HepG2 (cell line): Measurements from ENCODE around the gene IFITM10. TPM values are rescaled to one million over a fixed set of nuclear protein-coding genes. Genes with fewer than 3 reads are reported as not detected.

ENCODE experiments used
- ATAC-seq: fragments of 200-7000 bp; cut with Tn5 transposase; 3 replicates; pipeline ENCODE4 v1.9.1; 2020; ENCODE audit warnings: mild to moderate bottlenecking, moderate library complexity
- BruUV-seq: library from RNA; stranded (reverse); fragments of 400-500 nt; replicated peaks from 2 replicates; lab custom pipeline; 2021; lab: Mats Ljungman, UMichigan
- CTCF ChIA-PET: fragments of 300-600 bp; formaldehyde crosslinking; extraction: SDS; loops from one replicate; lab custom pipeline; 2021; ENCODE audit warnings: low total read pairs, inconsistent platforms, low intra/inter-chr PET ratio; lab: Yijun Ruan, JAX
- POLR2A ChIA-PET: fragments of 350-600 bp; sonication (Branson Sonifier 250); formaldehyde crosslinking; loops from one replicate; lab custom pipeline; 2020; ENCODE audit warnings: antibody characterized with exemption, inconsistent platforms; lab: Yijun Ruan, JAX
- DNase-seq: peaks from one replicate; pipeline ENCODE4 v3.0.0-alpha.2; 2015; ENCODE audit warnings: low spot score
- FAIRE-seq: peaks from 3 replicates; lab custom pipeline; 2011; peaks lifted over from hg19 to GRCh38; lab: Jason Lieb, UNC
- H2AFZ ChIP-seq: one replicate; pipeline ENCODE4 v1.6.1; 2011; ENCODE audit warnings: low read length, inconsistent platforms
- H3K27ac ChIP-seq: fragments of 300-600 bp; 3 replicates; pipeline ENCODE4 v1.8.0; 2011; ENCODE audit warnings: mixed run types, mild to moderate bottlenecking, mixed read lengths, low read length, inconsistent platforms; ENCODE audit not compliant: insufficient read depth; ENCODE audit errors: extremely low read length
- H3K27me3 ChIP-seq, 2 experiments: fragments of 200-600 bp in 1 of 2; 2 replicates in 1 of 2; 3 replicates in 1 of 2; pipeline versions ENCODE4 v1.6.0 to v1.8.0; 2011; ENCODE audit warnings: low read length in 2 of 2, mild to moderate bottlenecking in 2 of 2, moderate library complexity in 2 of 2, inconsistent platforms in 1 of 2; ENCODE audit not compliant: insufficient read depth in 2 of 2, control insufficient read depth in 1 of 2
- H3K36me3 ChIP-seq, 2 experiments: fragments of 200-600 bp in 1 of 2; replicated peaks in 1 of 2; 2 replicates in 1 of 2; 3 replicates in 1 of 2; pipeline versions ENCODE4 v1.5.1 to v1.8.0; 2011; ENCODE audit warnings: low read length in 2 of 2, inconsistent platforms in 1 of 2; ENCODE audit not compliant: insufficient read depth in 2 of 2, control insufficient read depth in 1 of 2
- H3K4me1 ChIP-seq: 2 replicates; pipeline ENCODE4 v1.5.1; 2012; ENCODE audit warnings: low read length, inconsistent platforms; ENCODE audit not compliant: insufficient read depth
- H3K4me2 ChIP-seq: 2 replicates; pipeline ENCODE4 v1.6.0; 2011; ENCODE audit warnings: low read depth, low read length, inconsistent platforms
- H3K4me3 ChIP-seq, 3 experiments: fragments of 200-600 bp in 1 of 3; sonication (generic), shearing (Covaris generic) in 1 of 3; replicated peaks in 1 of 3; 2 replicates each; pipeline ENCODE4 v1.5.1; 2011 to 2016; ENCODE audit warnings: low read length in 3 of 3, inconsistent platforms in 2 of 3, low read depth in 2 of 3, mild to moderate bottlenecking in 2 of 3, control low read depth in 1 of 3, mixed read lengths in 1 of 3; ENCODE audit not compliant: insufficient read depth in 1 of 3
- H3K79me2 ChIP-seq: one replicate; pipeline ENCODE4 v1.6.1; 2011; ENCODE audit warnings: low read length, inconsistent platforms; ENCODE audit not compliant: insufficient read depth
- H3K9ac ChIP-seq: 2 replicates; pipeline ENCODE4 v1.6.0; 2011; ENCODE audit warnings: mild to moderate bottlenecking, low read depth, low read length, inconsistent platforms; ENCODE audit not compliant: insufficient read depth
- H3K9me3 ChIP-seq: 2 replicates; pipeline ENCODE4 v1.5.1; 2012; ENCODE audit warnings: mild to moderate bottlenecking, low read length
- H4K20me1 ChIP-seq: 2 replicates; pipeline ENCODE4 v1.6.0; 2011; ENCODE audit warnings: inconsistent platforms, mild to moderate bottlenecking, low read length, moderate library complexity; ENCODE audit not compliant: insufficient read depth
- EHMT2 ChIP-seq: fragments of 200-600 bp; sonication (generic); IDR thresholded peaks from 2 replicates; pipeline ENCODE4 v1.7.0; 2017; ENCODE audit warnings: antibody characterized with exemption, low read depth, low read length, borderline replicate concordance
- HNF4A ChIP-seq: sonication (generic); formaldehyde crosslinking; IDR thresholded peaks from 2 replicates; pipeline ENCODE4 v1.4.0; 2020; ENCODE audit warnings: missing genetic modification reagents
- ISX ChIP-seq: sonication (generic); formaldehyde crosslinking; conservative IDR thresholded peaks from 2 replicates; pipeline ENCODE4 v1.5.0; 2020; ENCODE audit warnings: missing genetic modification reagents
- NCOA5 ChIP-seq: sonication (generic); formaldehyde crosslinking; IDR thresholded peaks from 2 replicates; pipeline ENCODE4 v1.4.0; 2020; ENCODE audit warnings: missing genetic modification reagents
- NFYC ChIP-seq: IDR thresholded peaks from 2 replicates; pipeline ENCODE4 v1.6.1; 2016; ENCODE audit warnings: missing genetic modification reagents, missing compliant biosample characterization
- PHF5A ChIP-seq: IDR thresholded peaks from one replicate; pipeline ENCODE4 v1.6.1; 2018; ENCODE audit warnings: low read depth, missing genetic modification reagents; ENCODE audit not compliant: unreplicated experiment
- RXRA ChIP-seq: sonication (generic); formaldehyde crosslinking; IDR thresholded peaks from 2 replicates; pipeline ENCODE4 v1.5.1; 2020; ENCODE audit warnings: missing genetic modification reagents
- SMAD9 ChIP-seq: sonication (generic); formaldehyde crosslinking; IDR thresholded peaks from 2 replicates; pipeline ENCODE4 v1.5.1; 2020; ENCODE audit warnings: mild to moderate bottlenecking, missing genetic modification reagents
- SRSF9 ChIP-seq: fragments of 200-400 bp; formaldehyde crosslinking; IDR thresholded peaks from 2 replicates; pipeline ENCODE4 v1.6.1; 2018; ENCODE audit warnings: borderline replicate concordance, mild to moderate bottlenecking, low read depth, low read length; ENCODE audit not compliant: insufficient read depth, poor library complexity, severe bottlenecking
- TOE1 ChIP-seq: sonication (generic); formaldehyde crosslinking; IDR thresholded peaks from 2 replicates; pipeline ENCODE4 v1.4.0; 2020; ENCODE audit warnings: mild to moderate bottlenecking, missing genetic modification reagents
- U2AF1 ChIP-seq: fragments of 200-400 bp; formaldehyde crosslinking; optimal IDR thresholded peaks from 2 replicates; pipeline ENCODE3; 2017; ENCODE audit warnings: mild to moderate bottlenecking, low read depth, low read length
- ZNF460 ChIP-seq: sonication (generic); formaldehyde crosslinking; IDR thresholded peaks from 2 replicates; pipeline ENCODE4 v1.5.1; 2020; ENCODE audit warnings: missing genetic modification reagents, mild to moderate bottlenecking, borderline replicate concordance
- ZNF614 ChIP-seq: IDR thresholded peaks from 2 replicates; pipeline ENCODE4 v1.6.1; 2018; ENCODE audit warnings: missing biosample characterization, missing genetic modification reagents, inconsistent platforms, borderline replicate concordance
- ZNF678 ChIP-seq: sonication (generic); formaldehyde crosslinking; IDR thresholded peaks from 2 replicates; pipeline ENCODE4 v1.4.0; 2020; ENCODE audit warnings: mild to moderate bottlenecking, missing genetic modification reagents
- WGBS: methylation state at CpG from one replicate; pipeline ENCODE4 v1.1.6; 2017; ENCODE audit warnings: low lambda C conversion rate; 5-methylcytosine and 5-hydroxymethylcytosine counted together
- in situ Hi-C: cut with HindIII; loops from 2 replicates; pipeline ENCODE4 v1.10.0; 2017; ENCODE audit warnings: low pct_unique_long_range_greater_than_20kb; ENCODE audit not compliant: extremely low pct_ligation_motif_present
- intact Hi-C: fragments of 100-400 bp; cut with micrococcal nuclease; formaldehyde crosslinking; loops from one replicate; pipeline ENCODE4 v1.10.0; 2022; ENCODE audit not compliant: unreplicated experiment
- polyA plus RNA-seq, 8 experiments: library from polyadenylated mRNA; depleted of rRNA in 3 of 8; stranded (reverse) in 7 of 8; unstranded in 1 of 8; fragments of >200 nt; fragmentation: Illumina TruSeq in 4 of 8; extraction: Trizol in 4 of 8; gene quantifications; 2 replicates each; pipeline versions ENCODE4 v1.2.1 to v1.2.3, GENCODE V29; 2011 to 2016; ENCODE audit warnings: low read depth in 4 of 8, missing spikeins in 1 of 8, mixed read lengths in 1 of 8; ENCODE audit not compliant: insufficient read depth in 1 of 8
- total RNA-seq, 5 experiments: library from RNA; depleted of rRNA; stranded (reverse); fragments of >200 nt; fragmentation: Illumina TruSeq; extraction: Trizol; gene quantifications; 2 replicates each; pipeline ENCODE4 v1.2.3, GENCODE V29; 2016; ENCODE audit warnings: low read depth in 1 of 5
- TF ChIP-seq, protein P1 (sequence below): sonication (generic); formaldehyde crosslinking; IDR thresholded peaks from 2 replicates; pipeline ENCODE4 v1.5.0; 2020; ENCODE audit warnings: missing genetic modification reagents, mild to moderate bottlenecking, borderline replicate concordance
- TF ChIP-seq, protein P2 (sequence below): sonication (generic); formaldehyde crosslinking; IDR thresholded peaks from 2 replicates; pipeline ENCODE4 v1.5.0; 2020; ENCODE audit warnings: mild to moderate bottlenecking, missing genetic modification reagents, borderline replicate concordance
- TF ChIP-seq, protein P3 (sequence below): IDR thresholded peaks from 2 replicates; pipeline ENCODE4 v1.6.1; 2012; ENCODE audit warnings: low read depth, low read length, improper control_type of control experiment

Gene IFITM10
- total and polyA plus RNA-seq, 2 of the 13 experiments (the other 11 are each of a cell fraction or from before 2014, with no cell fraction given), result 0.09 to 0.13 TPM

DNA sequence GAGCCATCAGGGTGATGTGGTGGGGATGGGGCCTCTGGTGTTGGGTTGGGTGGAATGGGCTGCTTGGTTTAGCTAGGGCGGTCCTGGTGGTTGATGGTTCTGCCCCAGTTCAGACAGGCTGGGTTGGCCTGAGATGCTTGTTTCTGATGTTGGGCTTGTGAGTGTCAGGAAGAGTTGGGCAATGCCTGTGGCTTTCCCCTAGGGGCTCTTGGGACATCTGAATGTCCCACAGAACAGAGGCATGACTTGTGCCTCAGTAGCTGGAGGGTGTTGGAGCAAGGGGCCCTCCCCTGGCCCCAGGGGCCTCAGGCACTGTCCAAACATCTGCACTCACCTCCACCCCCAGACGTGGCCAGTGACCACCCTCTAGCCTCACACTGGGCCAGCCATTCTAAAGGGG lies 27.3 kb upstream of the IFITM10 start (continued):
- TF ChIP-seq SRSF9, result no peak

DNA sequence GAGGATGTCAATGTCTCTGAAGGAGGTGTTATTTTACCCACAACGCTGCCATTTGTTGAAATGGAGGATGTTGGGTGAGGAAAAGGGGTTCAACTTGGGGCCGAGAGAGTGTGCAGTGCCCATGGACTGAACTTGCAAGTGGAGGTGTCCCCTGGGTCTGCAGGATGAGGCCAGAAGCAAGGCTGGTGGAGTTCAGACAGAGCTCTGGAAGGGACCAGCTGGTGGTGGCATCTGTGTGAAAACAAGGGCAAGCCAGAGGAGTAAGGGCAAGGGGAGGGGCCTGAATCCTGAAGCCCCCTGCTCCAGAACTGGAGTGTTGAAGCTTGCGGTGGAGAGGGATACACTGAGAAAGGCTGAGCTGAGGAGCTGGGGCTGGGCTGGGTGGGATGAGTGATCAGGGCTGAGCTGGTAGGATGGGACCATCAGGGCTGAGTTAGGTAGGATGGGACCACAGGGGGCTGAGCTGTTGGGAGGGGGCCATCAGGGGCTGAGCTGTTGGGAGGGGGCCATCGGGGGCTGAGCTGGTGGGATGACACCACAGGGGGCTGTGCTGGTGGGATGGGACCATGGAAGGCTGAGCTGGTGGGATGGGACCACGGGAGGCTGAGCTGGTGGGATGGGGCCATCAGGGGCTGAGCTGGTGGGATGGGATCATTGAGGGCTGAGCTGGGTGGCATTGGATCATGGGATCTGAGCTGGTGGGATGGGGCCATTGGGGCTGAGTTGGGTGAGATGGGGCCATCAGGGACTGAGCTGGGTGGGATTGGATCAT lies 26.7 kb upstream of the IFITM10 start:
- in situ Hi-C loops (no loop called here), intact Hi-C loops (no loop called here)
- Histone ChIP-seq H3K9me3 (no peaks in the 10 kb centered on the region), H4K20me1 (no peaks in the 10 kb centered on the region), H3K9ac (no peak overlapping the region), H3K4me2 (no peak overlapping the region), H3K4me1 (peaks cover 12% of the 10 kb centered on the region), H2AFZ (no peak overlapping the region), H3K36me3 (no peaks in the 10 kb centered on the region), H3K4me3 (no peak overlapping the region), H3K79me2 (no peaks in the 10 kb centered on the region), H3K27ac (no peak overlapping the region), H3K27me3 (peaks cover 7 to 52% of the 10 kb centered on the region in 2 experiments)
- no peak for DNase-seq
- no peak for FAIRE-seq
- 0% methylated on average over 5 of the region's 5 CpGs for WGBS
- no peak for ATAC-seq
- no TSS peak for BruUV-seq
- ChIA-PET CTCF (no interaction called here), POLR2A (no interaction called here)
- TF ChIP-seq, protein P1, sequence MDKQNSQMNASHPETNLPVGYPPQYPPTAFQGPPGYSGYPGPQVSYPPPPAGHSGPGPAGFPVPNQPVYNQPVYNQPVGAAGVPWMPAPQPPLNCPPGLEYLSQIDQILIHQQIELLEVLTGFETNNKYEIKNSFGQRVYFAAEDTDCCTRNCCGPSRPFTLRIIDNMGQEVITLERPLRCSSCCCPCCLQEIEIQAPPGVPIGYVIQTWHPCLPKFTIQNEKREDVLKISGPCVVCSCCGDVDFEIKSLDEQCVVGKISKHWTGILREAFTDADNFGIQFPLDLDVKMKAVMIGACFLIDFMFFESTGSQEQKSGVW, result no peak
- TF ChIP-seq RXRA (CRISPR knock-in tag) (no peak), HNF4A (CRISPR knock-in tag) (no peak), ISX (CRISPR knock-in tag) (no peak), ZNF460 (CRISPR knock-in tag) (no peak), SMAD9 (CRISPR knock-in tag) (no peak), EHMT2 (no peak), PHF5A (no peak), ZNF678 (CRISPR knock-in tag) (no peak), TOE1 (CRISPR knock-in tag) (no peak), NCOA5 (CRISPR knock-in tag) (no peak), NFYC (CRISPR knock-in tag) (no peak), U2AF1 (no peak), ZNF614 (CRISPR knock-in tag) (no peak)
- TF ChIP-seq, protein P2, sequence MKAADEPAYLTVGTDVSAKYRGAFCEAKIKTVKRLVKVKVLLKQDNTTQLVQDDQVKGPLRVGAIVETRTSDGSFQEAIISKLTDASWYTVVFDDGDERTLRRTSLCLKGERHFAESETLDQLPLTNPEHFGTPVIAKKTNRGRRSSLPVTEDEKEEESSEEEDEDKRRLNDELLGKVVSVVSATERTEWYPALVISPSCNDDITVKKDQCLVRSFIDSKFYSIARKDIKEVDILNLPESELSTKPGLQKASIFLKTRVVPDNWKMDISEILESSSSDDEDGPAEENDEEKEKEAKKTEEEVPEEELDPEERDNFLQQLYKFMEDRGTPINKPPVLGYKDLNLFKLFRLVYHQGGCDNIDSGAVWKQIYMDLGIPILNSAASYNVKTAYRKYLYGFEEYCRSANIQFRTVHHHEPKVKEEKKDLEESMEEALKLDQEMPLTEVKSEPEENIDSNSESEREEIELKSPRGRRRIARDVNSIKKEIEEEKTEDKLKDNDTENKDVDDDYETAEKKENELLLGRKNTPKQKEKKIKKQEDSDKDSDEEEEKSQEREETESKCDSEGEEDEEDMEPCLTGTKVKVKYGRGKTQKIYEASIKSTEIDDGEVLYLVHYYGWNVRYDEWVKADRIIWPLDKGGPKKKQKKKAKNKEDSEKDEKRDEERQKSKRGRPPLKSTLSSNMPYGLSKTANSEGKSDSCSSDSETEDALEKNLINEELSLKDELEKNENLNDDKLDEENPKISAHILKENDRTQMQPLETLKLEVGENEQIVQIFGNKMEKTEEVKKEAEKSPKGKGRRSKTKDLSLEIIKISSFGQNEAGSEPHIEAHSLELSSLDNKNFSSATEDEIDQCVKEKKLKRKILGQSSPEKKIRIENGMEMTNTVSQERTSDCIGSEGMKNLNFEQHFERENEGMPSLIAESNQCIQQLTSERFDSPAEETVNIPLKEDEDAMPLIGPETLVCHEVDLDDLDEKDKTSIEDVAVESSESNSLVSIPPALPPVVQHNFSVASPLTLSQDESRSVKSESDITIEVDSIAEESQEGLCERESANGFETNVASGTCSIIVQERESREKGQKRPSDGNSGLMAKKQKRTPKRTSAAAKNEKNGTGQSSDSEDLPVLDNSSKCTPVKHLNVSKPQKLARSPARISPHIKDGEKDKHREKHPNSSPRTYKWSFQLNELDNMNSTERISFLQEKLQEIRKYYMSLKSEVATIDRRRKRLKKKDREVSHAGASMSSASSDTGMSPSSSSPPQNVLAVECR (CRISPR knock-in tag), result no peak
- TF ChIP-seq, protein P3, sequence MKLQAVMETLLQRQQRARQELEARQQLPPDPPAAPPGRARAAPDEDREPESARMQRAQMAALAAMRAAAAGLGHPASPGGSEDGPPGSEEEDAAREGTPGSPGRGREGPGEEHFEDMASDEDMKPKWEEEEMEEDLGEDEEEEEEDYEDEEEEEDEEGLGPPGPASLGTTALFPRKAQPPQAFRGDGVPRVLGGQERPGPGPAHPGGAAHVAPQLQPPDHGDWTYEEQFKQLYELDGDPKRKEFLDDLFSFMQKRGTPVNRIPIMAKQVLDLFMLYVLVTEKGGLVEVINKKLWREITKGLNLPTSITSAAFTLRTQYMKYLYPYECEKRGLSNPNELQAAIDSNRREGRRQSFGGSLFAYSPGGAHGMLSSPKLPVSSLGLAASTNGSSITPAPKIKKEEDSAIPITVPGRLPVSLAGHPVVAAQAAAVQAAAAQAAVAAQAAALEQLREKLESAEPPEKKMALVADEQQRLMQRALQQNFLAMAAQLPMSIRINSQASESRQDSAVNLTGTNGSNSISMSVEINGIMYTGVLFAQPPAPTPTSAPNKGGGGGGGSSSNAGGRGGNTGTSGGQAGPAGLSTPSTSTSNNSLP, result no peak
